ENCODE data around the gene MLLT6.

DNA sequence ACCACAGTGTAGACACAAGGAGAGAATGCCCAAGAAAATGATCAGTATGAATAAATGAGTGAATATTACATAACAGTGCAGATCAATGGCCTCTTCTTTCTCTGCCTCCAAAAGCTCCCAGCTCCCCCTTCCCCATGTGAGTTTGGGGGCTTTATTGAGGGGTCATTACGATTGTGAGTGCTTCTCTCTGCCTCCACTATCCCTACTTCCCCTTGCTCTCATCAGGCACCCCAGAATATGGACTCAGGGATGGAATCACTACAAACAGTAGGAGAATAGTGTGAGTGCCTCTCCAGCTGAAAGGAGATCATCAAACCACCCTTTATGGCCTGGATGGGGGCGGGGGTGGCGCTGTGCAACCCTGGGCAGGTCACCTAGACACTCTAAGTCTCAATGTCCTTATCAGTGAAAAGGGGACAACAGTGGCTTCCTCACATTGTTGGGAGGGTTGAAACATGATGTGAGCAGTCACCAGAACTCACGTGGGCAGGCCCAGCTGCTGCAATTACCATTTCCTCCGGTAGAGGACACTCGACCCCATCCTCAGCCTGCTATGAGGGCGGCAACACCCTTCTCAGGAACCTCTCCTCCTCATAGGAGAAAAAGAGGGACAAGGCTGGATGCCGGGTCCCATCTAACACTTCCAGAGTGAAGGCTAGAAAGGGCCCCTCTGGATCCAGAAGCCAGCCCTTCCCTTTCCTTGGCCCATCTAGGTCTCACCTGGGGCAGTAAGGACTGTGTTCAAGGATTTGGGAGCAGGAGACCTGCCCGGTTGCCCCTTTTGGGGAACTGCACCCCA lies 28.2 kb upstream of the MLLT6 start:
- no peak for TF ChIP-seq ETV6 (conservative IDR thresholded peaks at IDR 0.05 in 1 of 2, IDR thresholded peaks at IDR 0.05 in 1 of 2; ENCODE audit: borderline replicate concordance in 1 of 2, low read depth in 1 of 2)
- TF ChIP-seq CTCF (IDR thresholded peaks at IDR 0.05 in 2 of 3, conservative IDR thresholded peaks at IDR 0.05 in 1 of 3; ENCODE audit: control insufficient read depth in 2 of 3, extremely low read depth in 1 of 3, insufficient read depth in 1 of 3, low read depth in 3 of 3, low read length in 3 of 3) = peak; percentile 99; a peak in 5 of 6 replicates
- TF ChIP-seq, protein P1, sequence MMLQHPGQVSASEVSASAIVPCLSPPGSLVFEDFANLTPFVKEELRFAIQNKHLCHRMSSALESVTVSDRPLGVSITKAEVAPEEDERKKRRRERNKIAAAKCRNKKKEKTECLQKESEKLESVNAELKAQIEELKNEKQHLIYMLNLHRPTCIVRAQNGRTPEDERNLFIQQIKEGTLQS (IDR thresholded peaks at IDR 0.05; ENCODE audit: borderline replicate concordance, extremely low read depth, low read depth, low read length) = peak; percentile 38; the same call in 1 of the 2 replicates
- no peak for TF ChIP-seq SUZ12 (IDR thresholded peaks at IDR 0.05; ENCODE audit: unreplicated experiment)
- TF ChIP-seq, protein P2, sequence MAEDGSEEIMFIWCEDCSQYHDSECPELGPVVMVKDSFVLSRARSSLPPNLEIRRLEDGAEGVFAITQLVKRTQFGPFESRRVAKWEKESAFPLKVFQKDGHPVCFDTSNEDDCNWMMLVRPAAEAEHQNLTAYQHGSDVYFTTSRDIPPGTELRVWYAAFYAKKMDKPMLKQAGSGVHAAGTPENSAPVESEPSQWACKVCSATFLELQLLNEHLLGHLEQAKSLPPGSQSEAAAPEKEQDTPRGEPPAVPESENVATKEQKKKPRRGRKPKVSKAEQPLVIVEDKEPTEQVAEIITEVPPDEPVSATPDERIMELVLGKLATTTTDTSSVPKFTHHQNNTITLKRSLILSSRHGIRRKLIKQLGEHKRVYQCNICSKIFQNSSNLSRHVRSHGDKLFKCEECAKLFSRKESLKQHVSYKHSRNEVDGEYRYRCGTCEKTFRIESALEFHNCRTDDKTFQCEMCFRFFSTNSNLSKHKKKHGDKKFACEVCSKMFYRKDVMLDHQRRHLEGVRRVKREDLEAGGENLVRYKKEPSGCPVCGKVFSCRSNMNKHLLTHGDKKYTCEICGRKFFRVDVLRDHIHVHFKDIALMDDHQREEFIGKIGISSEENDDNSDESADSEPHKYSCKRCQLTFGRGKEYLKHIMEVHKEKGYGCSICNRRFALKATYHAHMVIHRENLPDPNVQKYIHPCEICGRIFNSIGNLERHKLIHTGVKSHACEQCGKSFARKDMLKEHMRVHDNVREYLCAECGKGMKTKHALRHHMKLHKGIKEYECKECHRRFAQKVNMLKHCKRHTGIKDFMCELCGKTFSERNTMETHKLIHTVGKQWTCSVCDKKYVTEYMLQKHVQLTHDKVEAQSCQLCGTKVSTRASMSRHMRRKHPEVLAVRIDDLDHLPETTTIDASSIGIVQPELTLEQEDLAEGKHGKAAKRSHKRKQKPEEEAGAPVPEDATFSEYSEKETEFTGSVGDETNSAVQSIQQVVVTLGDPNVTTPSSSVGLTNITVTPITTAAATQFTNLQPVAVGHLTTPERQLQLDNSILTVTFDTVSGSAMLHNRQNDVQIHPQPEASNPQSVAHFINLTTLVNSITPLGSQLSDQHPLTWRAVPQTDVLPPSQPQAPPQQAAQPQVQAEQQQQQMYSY (CRISPR knock-in tag; IDR thresholded peaks at IDR 0.05) = no peak
- TF ChIP-seq BCL3 (IDR thresholded peaks at IDR 0.05; ENCODE audit: borderline replicate concordance, insufficient read depth, low read depth, low read length, poor library complexity, severe bottlenecking) = no peak
- peak; percentile 67; the same call in 2 of the 3 replicates for TF ChIP-seq POU2F2 (IDR thresholded peaks at IDR 0.05; ENCODE audit: borderline replicate concordance, low read depth, low read length)
- no peak for TF ChIP-seq POLR2A (IDR thresholded peaks at IDR 0.05; ENCODE audit: low read depth, low read length)
- TF ChIP-seq FOXK2 (IDR thresholded peaks at IDR 0.05) = no peak
- TF ChIP-seq RAD21 (IDR thresholded peaks at IDR 0.05; ENCODE audit: insufficient read depth, low read depth, low read length) = peak; percentile 95
